ENCODE data around the gene LAMA1. TPM values are rescaled to one million over a fixed set of nuclear protein-coding genes. Genes with fewer than 3 reads are reported as not detected.
"Not testable (repeated sequence)": the region's sequence is repeated elsewhere in the genome, so short reads cannot be mapped to it uniquely, and the experiment has no call there.

LAMA1 gene
- total and polyA plus RNA-seq, 10 of the 15 experiments (the other 5 are each of a cell fraction or from before 2014, with no cell fraction given): under 0.01 to 1.9 (median 0.06) TPM; not detected in 6

DNA sequence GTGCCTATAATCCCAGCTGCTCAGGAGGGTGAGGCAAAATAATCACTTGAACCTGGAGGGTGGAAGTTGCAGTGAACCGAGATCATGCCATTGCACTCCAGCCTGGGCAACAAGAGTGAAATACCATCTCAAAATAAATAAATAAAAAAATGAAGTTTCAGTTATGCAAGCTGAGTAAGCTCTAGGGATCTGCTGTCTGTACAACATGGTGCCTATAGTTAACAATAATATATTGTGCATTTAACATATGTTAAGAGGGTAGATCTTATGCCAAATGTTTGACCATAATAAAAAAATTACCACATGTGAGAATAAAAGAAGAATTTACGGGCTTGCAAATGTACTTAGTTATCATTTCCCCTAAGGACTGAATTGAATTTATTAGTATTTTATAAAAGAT is 179.2 kb downstream of the LAMA1 start:
- BruUV-seq (replicated peaks); SMC1A ChIA-PET (ENCODE audit: uncharacterized antibody, unreplicated experiment): not testable (repeated sequence)
- WGBS (ENCODE audit: insufficient coverage, insufficient replicate concordance, low lambda C conversion rate, missing lambda C conversion rate): 20% methylated on average over 2 of the region's 2 CpGs

DNA sequence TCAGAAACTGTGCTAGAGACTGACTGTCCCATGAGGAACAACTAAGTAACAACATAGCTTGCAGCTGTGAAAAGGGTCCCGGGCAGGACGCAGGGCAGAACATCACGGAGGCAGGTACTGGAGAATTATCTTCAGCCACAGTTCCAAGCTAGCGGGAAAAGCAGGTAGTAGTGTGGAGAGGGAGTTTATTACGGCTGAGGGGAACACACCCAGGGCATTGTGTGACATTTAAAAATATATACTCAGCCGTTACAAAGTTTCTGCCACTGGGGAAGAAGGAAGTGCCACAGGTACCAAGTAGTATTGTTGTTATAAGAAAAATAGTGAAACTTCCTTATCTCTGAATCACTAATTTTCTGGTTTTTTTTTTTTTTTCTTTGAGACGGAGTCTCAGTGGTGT is 179.6 kb downstream of the LAMA1 start:
- BruUV-seq (replicated peaks): no TSS peak
- TF ChIP-seq, protein P1, sequence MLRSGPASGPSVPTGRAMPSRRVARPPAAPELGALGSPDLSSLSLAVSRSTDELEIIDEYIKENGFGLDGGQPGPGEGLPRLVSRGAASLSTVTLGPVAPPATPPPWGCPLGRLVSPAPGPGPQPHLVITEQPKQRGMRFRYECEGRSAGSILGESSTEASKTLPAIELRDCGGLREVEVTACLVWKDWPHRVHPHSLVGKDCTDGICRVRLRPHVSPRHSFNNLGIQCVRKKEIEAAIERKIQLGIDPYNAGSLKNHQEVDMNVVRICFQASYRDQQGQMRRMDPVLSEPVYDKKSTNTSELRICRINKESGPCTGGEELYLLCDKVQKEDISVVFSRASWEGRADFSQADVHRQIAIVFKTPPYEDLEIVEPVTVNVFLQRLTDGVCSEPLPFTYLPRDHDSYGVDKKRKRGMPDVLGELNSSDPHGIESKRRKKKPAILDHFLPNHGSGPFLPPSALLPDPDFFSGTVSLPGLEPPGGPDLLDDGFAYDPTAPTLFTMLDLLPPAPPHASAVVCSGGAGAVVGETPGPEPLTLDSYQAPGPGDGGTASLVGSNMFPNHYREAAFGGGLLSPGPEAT (IDR thresholded peaks at IDR 0.05; ENCODE audit: low read depth): no peak
- TF ChIP-seq CEBPB (IDR thresholded peaks at IDR 0.05; ENCODE audit: borderline replicate concordance in 1 of 2, low read depth in 2 of 2, low read length in 2 of 2) (no peak), GATAD2B (conservative IDR thresholded peaks at IDR 0.05; ENCODE audit: low read depth) (no peak), TBL1XR1 (IDR thresholded peaks at IDR 0.05; ENCODE audit: low read depth, low read length) (no peak), ZZZ3 (IDR thresholded peaks at IDR 0.05; ENCODE audit: control insufficient read depth, insufficient read length, low read depth) (no peak)
- TF ChIP-seq, protein P2, sequence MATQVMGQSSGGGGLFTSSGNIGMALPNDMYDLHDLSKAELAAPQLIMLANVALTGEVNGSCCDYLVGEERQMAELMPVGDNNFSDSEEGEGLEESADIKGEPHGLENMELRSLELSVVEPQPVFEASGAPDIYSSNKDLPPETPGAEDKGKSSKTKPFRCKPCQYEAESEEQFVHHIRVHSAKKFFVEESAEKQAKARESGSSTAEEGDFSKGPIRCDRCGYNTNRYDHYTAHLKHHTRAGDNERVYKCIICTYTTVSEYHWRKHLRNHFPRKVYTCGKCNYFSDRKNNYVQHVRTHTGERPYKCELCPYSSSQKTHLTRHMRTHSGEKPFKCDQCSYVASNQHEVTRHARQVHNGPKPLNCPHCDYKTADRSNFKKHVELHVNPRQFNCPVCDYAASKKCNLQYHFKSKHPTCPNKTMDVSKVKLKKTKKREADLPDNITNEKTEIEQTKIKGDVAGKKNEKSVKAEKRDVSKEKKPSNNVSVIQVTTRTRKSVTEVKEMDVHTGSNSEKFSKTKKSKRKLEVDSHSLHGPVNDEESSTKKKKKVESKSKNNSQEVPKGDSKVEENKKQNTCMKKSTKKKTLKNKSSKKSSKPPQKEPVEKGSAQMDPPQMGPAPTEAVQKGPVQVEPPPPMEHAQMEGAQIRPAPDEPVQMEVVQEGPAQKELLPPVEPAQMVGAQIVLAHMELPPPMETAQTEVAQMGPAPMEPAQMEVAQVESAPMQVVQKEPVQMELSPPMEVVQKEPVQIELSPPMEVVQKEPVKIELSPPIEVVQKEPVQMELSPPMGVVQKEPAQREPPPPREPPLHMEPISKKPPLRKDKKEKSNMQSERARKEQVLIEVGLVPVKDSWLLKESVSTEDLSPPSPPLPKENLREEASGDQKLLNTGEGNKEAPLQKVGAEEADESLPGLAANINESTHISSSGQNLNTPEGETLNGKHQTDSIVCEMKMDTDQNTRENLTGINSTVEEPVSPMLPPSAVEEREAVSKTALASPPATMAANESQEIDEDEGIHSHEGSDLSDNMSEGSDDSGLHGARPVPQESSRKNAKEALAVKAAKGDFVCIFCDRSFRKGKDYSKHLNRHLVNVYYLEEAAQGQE (IDR thresholded peaks at IDR 0.05; ENCODE audit: low read depth, low read length): no peak
- TF ChIP-seq, protein P3, sequence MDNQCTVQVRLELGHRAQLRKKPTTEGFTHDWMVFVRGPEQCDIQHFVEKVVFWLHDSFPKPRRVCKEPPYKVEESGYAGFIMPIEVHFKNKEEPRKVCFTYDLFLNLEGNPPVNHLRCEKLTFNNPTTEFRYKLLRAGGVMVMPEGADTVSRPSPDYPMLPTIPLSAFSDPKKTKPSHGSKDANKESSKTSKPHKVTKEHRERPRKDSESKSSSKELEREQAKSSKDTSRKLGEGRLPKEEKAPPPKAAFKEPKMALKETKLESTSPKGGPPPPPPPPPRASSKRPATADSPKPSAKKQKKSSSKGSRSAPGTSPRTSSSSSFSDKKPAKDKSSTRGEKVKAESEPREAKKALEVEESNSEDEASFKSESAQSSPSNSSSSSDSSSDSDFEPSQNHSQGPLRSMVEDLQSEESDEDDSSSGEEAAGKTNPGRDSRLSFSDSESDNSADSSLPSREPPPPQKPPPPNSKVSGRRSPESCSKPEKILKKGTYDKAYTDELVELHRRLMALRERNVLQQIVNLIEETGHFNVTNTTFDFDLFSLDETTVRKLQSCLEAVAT (IDR thresholded peaks at IDR 0.05): no peak

More for the DNA sequence above, 179.2 kb downstream of the LAMA1 start:
- RAD21 ChIA-PET (ENCODE audit: unreplicated experiment); H3K79me2 ChIP-seq (ENCODE audit: control insufficient read depth, insufficient read depth, low read length); H3K4me1 ChIP-seq (ENCODE audit: control insufficient read depth, insufficient read depth, low read length); H3K4me2 ChIP-seq (ENCODE audit: control insufficient read depth, insufficient read depth); H3K4me3 ChIP-seq; H3K27ac ChIP-seq (ENCODE audit: control insufficient read depth, insufficient read depth); CTCF ChIA-PET; H3K27me3 ChIP-seq (replicated peaks in 1 of 2; ENCODE audit: control insufficient read depth in 2 of 2, insufficient read depth in 2 of 2, low read length in 1 of 2); H3K36me3 ChIP-seq (ENCODE audit: control insufficient read depth in 2 of 2, insufficient read depth in 2 of 2, low read length in 1 of 2); H3K9me3 ChIP-seq (replicated peaks; ENCODE audit: control insufficient read depth, insufficient read depth, low read length); DNase-seq (ENCODE audit: low read depth, low spot score); intact Hi-C loops (cut with micrococcal nuclease; ENCODE audit: unreplicated experiment); H4K20me1 ChIP-seq (ENCODE audit: control insufficient read depth, insufficient read depth); ATAC-seq; FAIRE-seq; H2AFZ ChIP-seq (ENCODE audit: control insufficient read depth, low read depth, low read length); POLR2A ChIA-PET; H3K9ac ChIP-seq (ENCODE audit: control insufficient read depth, insufficient read depth, low read length): not testable (repeated sequence)
- in situ Hi-C loops (cut with MboI): loop anchor here (25.0 kb wide), 1 partner anchor 1999 kb away; no protein-coding TSS in a partner anchor

More for the DNA sequence above, 179.6 kb downstream of the LAMA1 start:
- H3K4me1 ChIP-seq (ENCODE audit: control insufficient read depth, insufficient read depth, low read length): no peaks in the 10 kb centered on the region
- in situ Hi-C loops (cut with MboI) (loop anchor here (25.0 kb wide), 1 partner anchor 1999 kb away; no protein-coding TSS in a partner anchor), intact Hi-C loops (cut with micrococcal nuclease; ENCODE audit: unreplicated experiment) (no loop called here)
- H3K27me3 ChIP-seq (replicated peaks in 1 of 2; ENCODE audit: control insufficient read depth in 2 of 2, insufficient read depth in 2 of 2, low read length in 1 of 2): peaks cover 0 to 1% of the 10 kb centered on the region in 2 experiments; a peak in 1 of 4 replicates
- CTCF ChIA-PET: no interaction called here
- H4K20me1 ChIP-seq (ENCODE audit: control insufficient read depth, insufficient read depth): no peaks in the 10 kb centered on the region
- RAD21 ChIA-PET (ENCODE audit: unreplicated experiment): no interaction called here
- no peak overlapping the region for H3K27ac ChIP-seq (ENCODE audit: control insufficient read depth, insufficient read depth)
- no peak overlapping the region for H2AFZ ChIP-seq (ENCODE audit: control insufficient read depth, low read depth, low read length)
- H3K9ac ChIP-seq (ENCODE audit: control insufficient read depth, insufficient read depth, low read length): no peak overlapping the region
- WGBS (ENCODE audit: insufficient coverage, insufficient replicate concordance, low lambda C conversion rate, missing lambda C conversion rate): 17% methylated on average over 7 of the region's 7 CpGs
- ATAC-seq (no peak), FAIRE-seq (no peak), DNase-seq (ENCODE audit: low read depth, low spot score) (no peak)
- no peaks in the 10 kb centered on the region for H3K79me2 ChIP-seq (ENCODE audit: control insufficient read depth, insufficient read depth, low read length)
- SMC1A ChIA-PET (ENCODE audit: uncharacterized antibody, unreplicated experiment): no interaction called here
- H3K4me2 ChIP-seq (ENCODE audit: control insufficient read depth, insufficient read depth): no peak overlapping the region
- no peaks in the 10 kb centered on the region for H3K9me3 ChIP-seq (replicated peaks; ENCODE audit: control insufficient read depth, insufficient read depth, low read length)
- H3K4me3 ChIP-seq: no peak overlapping the region
- POLR2A ChIA-PET: no interaction called here
- no peaks in the 10 kb centered on the region for H3K36me3 ChIP-seq (ENCODE audit: control insufficient read depth in 2 of 2, insufficient read depth in 2 of 2, low read length in 1 of 2)

Data from GM12878 (cell line).